Fibroblast of lung (primary cell): ENCODE data around the gene TYK2. TPM values are rescaled to one million over a fixed set of nuclear protein-coding genes. Genes with fewer than 3 reads are reported as not detected.
"Not testable (repeated sequence)": the region's sequence is repeated elsewhere in the genome, so short reads cannot be mapped to it uniquely, and the experiment has no call there.

Experiments
- DNase-seq, 2 donors: peaks; one replicate each; pipeline versions ENCODE4 v3.0.0 to v3.0.0-alpha.2; 2010; ENCODE audit warnings: low read depth in 2 of 2
- H2AFZ ChIP-seq: 2 replicates; pipeline ENCODE4 v1.5.1; 2012; ENCODE audit warnings: low read length, control low read depth, inconsistent platforms
- H3K27ac ChIP-seq: 2 replicates; pipeline ENCODE4 v1.5.1; 2011; ENCODE audit warnings: low read length, control low read depth; ENCODE audit not compliant: insufficient read depth
- H3K27me3 ChIP-seq: 2 replicates; pipeline ENCODE4 v1.5.1; 2011; ENCODE audit warnings: mild to moderate bottlenecking, low read length; ENCODE audit not compliant: control insufficient read depth, insufficient read depth
- H3K36me3 ChIP-seq: 2 replicates; pipeline ENCODE4 v1.5.1; 2011; ENCODE audit warnings: low read length; ENCODE audit not compliant: control insufficient read depth, insufficient read depth
- H3K4me1 ChIP-seq: 2 replicates; pipeline ENCODE4 v1.5.1; 2011; ENCODE audit warnings: low read length; ENCODE audit not compliant: control insufficient read depth, insufficient read depth; ENCODE audit errors: extremely low read depth
- H3K4me2 ChIP-seq: 2 replicates; pipeline ENCODE4 v1.5.1; 2011; ENCODE audit warnings: low read length, control low read depth; ENCODE audit not compliant: insufficient read depth; ENCODE audit errors: extremely low read depth
- H3K4me3 ChIP-seq, 4 experiments: fragments of 200-600 bp in 1 of 4; sonication (generic) in 1 of 4; replicated peaks in 1 of 4; 2 replicates each; pipeline ENCODE4 v1.5.1; 2011 to 2016; ENCODE audit warnings: low read length in 4 of 4, low read depth in 3 of 4, mild to moderate bottlenecking in 3 of 4, control low read depth in 2 of 4, inconsistent platforms in 1 of 4, mixed read lengths in 1 of 4; ENCODE audit not compliant: insufficient read depth in 1 of 4; ENCODE audit errors: control extremely low read depth in 1 of 4
- H3K79me2 ChIP-seq: 2 replicates; pipeline ENCODE4 v1.5.1; 2012; ENCODE audit warnings: mild to moderate bottlenecking, low read length, inconsistent platforms; ENCODE audit not compliant: control insufficient read depth, insufficient read depth
- H3K9ac ChIP-seq: 2 replicates; pipeline ENCODE4 v1.5.1; 2011; ENCODE audit warnings: mild to moderate bottlenecking, low read length, control low read depth; ENCODE audit not compliant: insufficient read depth
- H3K9me3 ChIP-seq: 2 replicates; pipeline ENCODE4 v1.5.1; 2012; ENCODE audit warnings: low read depth, low read length; ENCODE audit not compliant: control insufficient read depth, insufficient read depth
- H4K20me1 ChIP-seq: 2 replicates; pipeline ENCODE4 v1.5.1; 2011; ENCODE audit warnings: low read length; ENCODE audit not compliant: control insufficient read depth, insufficient read depth; ENCODE audit errors: extremely low read depth
- CTCF ChIP-seq, 2 donors: IDR thresholded peaks in 1 of 2; conservative IDR thresholded peaks in 1 of 2; 1 replicate in 1 of 2; 2 replicates in 1 of 2; pipeline ENCODE4 v1.5.1; 2011 to 2012; ENCODE audit warnings: low read length in 2 of 2, control low read depth in 1 of 2, inconsistent platforms in 1 of 2, low read depth in 1 of 2, mild to moderate bottlenecking in 1 of 2
- EZH2 ChIP-seq: IDR thresholded peaks from 2 replicates; pipeline ENCODE4 v1.5.1; 2012; ENCODE audit warnings: low read length, control low read depth, mild to moderate bottlenecking; ENCODE audit errors: missing control alignments
- polyA plus RNA-seq, 2 donors: library from polyadenylated mRNA; depleted of rRNA in 1 of 2; stranded (reverse) in 1 of 2; unstranded in 1 of 2; fragments of >200 nt; gene quantifications; 2 replicates each; pipeline ENCODE4 v1.2.1, GENCODE V29; 2011 to 2012; ENCODE audit warnings: missing spikeins in 1 of 2
- total RNA-seq: library from RNA; depleted of rRNA; stranded (reverse); fragments of >200 nt; gene quantifications from 2 replicates; pipeline ENCODE4 v1.2.1, GENCODE V29; 2014

TYK2 gene
- total and polyA plus RNA-seq, 2 donors (not counting 1 experiment from before 2014, with no cell fraction given): 17.4 to 95.5 TPM

GRCh38 chr19:10402441-10403038, 22.2 kb upstream of the TYK2 start:
- Histone ChIP-seq H3K27ac (peak overlapping the region; percentile 98), H3K9ac (peak overlapping the region; percentile 94), H3K4me3 (peak overlapping the region; percentile 66 to 99 (median 93)), H3K27me3 (peaks cover 9% of the 10 kb centered on the region), H4K20me1 (peaks cover 2% of the 10 kb centered on the region), H3K79me2 (peaks cover 55% of the 10 kb centered on the region), H3K4me2 (peak overlapping the region; percentile 67), H2AFZ (no peak overlapping the region), H3K4me1 (peaks cover 3% of the 10 kb centered on the region), H3K9me3 (no peaks in the 10 kb centered on the region), H3K36me3 (peaks cover 4% of the 10 kb centered on the region)
- DNase-seq: peak; percentile 52 to 55
- TF ChIP-seq CTCF (conservative IDR thresholded peaks at IDR 0.05 in 1 of 2, IDR thresholded peaks at IDR 0.05 in 1 of 2; ENCODE audit: low read depth in 1 of 2, low read length in 2 of 2): no peak
- TF ChIP-seq EZH2: no peak

GRCh38 chr19:10399878-10400277, 19.5 kb upstream of the TYK2 start:
- Histone ChIP-seq H3K9ac (no peak overlapping the region), H4K20me1 (peaks cover 4% of the 10 kb centered on the region), H3K36me3 (peaks cover 12% of the 10 kb centered on the region), H3K27ac (no peak overlapping the region), H3K4me3 (no peak overlapping the region), H3K9me3 (no peaks in the 10 kb centered on the region), H3K79me2 (peaks cover 59% of the 10 kb centered on the region), H3K4me2 (no peak overlapping the region), H3K4me1 (peaks cover 3% of the 10 kb centered on the region), H2AFZ (no peak overlapping the region), H3K27me3 (no peaks in the 10 kb centered on the region)
- TF ChIP-seq CTCF (conservative IDR thresholded peaks at IDR 0.05 in 1 of 2, IDR thresholded peaks at IDR 0.05 in 1 of 2; ENCODE audit: low read depth in 1 of 2, low read length in 2 of 2) (no peak), EZH2 (no peak)
- DNase-seq: no peak

- H3K4me2 ChIP-seq, H3K9me3 ChIP-seq, H2AFZ ChIP-seq, H3K27ac ChIP-seq, H3K9ac ChIP-seq, H3K4me3 ChIP-seq, H3K27me3 ChIP-seq, H4K20me1 ChIP-seq, DNase-seq, H3K4me1 ChIP-seq: not testable (repeated sequence)
- Histone ChIP-seq H3K79me2 (peaks cover 59% of the 10 kb centered on the region), H3K36me3 (peaks cover 15% of the 10 kb centered on the region)
Observed at GRCh38 chr19:10399340-10399739, 19.0 kb upstream of the TYK2 start.
